K562 (cell line): ENCODE results near the gene GIGYF2. TPM values are rescaled to one million over a fixed set of nuclear protein-coding genes. Genes with fewer than 3 reads are reported as not detected.
A peak's percentile ranks its signal among the peaks of the same experiment; 100 is the strongest.

Experiments
- ATAC-seq: fragments of 200-7000 bp; cut with Tn5 transposase; 3 replicates; pipeline ENCODE4 v1.9.1; 2020; ENCODE audit warnings: moderate library complexity
- BruUV-seq: library from RNA; stranded (reverse); fragments of 400-500 nt; replicated peaks from 2 replicates; lab custom pipeline; 2021; lab: Mats Ljungman, UMichigan
- CTCF ChIA-PET: fragments of 300-600 bp; formaldehyde crosslinking; extraction: SDS; loops from one replicate; lab custom pipeline; 2021; ENCODE audit warnings: low intra/inter-chr PET ratio; lab: Yijun Ruan, JAX
- POLR2A ChIA-PET: fragments of 300-600, 350-650 bp; sonication (Branson Sonifier 250); formaldehyde crosslinking; extraction: SDS; loops from one replicate; lab custom pipeline; 2021; ENCODE audit warnings: antibody characterized with exemption, inconsistent platforms; lab: Yijun Ruan, JAX
- DNase-seq, 4 experiments: peaks; one replicate each; pipeline versions ENCODE4 v3.0.0 to v3.0.0-alpha.2; 2011 to 2018; ENCODE audit warnings: low spot score in 3 of 4, mixed read lengths in 3 of 4; ENCODE audit errors: extremely low read depth in 1 of 4
- FAIRE-seq: peaks from 2 replicates; lab custom pipeline; 2011; peaks lifted over from hg19 to GRCh38; lab: Jason Lieb, UNC
- H2AFZ ChIP-seq: 2 replicates; pipeline ENCODE4 v1.6.0; 2011; ENCODE audit warnings: low read depth, low read length, control low read depth, inconsistent platforms
- H3K27ac ChIP-seq: fragments of 200-600 bp; 3 replicates; pipeline ENCODE4 v1.8.0; 2011; ENCODE audit warnings: low read depth, mild to moderate bottlenecking, control low read depth, inconsistent platforms, low read length, moderate library complexity, mixed read lengths; ENCODE audit errors: extremely low read depth
- H3K27me3 ChIP-seq, 2 experiments: fragments of 300-600 bp in 1 of 2; 2 replicates in 1 of 2; 3 replicates in 1 of 2; pipeline versions ENCODE4 v1.6.0 to v1.8.0; 2011; ENCODE audit warnings: inconsistent platforms in 2 of 2, low read length in 2 of 2, mild to moderate bottlenecking in 1 of 2, mixed read lengths in 1 of 2, moderate library complexity in 1 of 2; ENCODE audit not compliant: control insufficient read depth in 2 of 2, insufficient read depth in 2 of 2
- H3K36me3 ChIP-seq: fragments of 300-600 bp; 3 replicates; pipeline ENCODE4 v1.8.0; 2011; ENCODE audit warnings: mild to moderate bottlenecking, low read length, inconsistent platforms; ENCODE audit not compliant: control insufficient read depth, insufficient read depth
- H3K4me1 ChIP-seq, 2 experiments: fragments of 200-600 bp in 1 of 2; replicated peaks in 1 of 2; 2 replicates in 1 of 2; 3 replicates in 1 of 2; pipeline versions ENCODE4 v1.5.1 to v1.8.0; 2011; ENCODE audit warnings: inconsistent platforms in 2 of 2, low read length in 2 of 2, mild to moderate bottlenecking in 1 of 2, mixed read lengths in 1 of 2, moderate library complexity in 1 of 2; ENCODE audit not compliant: control insufficient read depth in 2 of 2, insufficient read depth in 2 of 2
- H3K4me2 ChIP-seq: 2 replicates; pipeline ENCODE4 v1.6.1; 2011; ENCODE audit warnings: low read length, control low read depth, inconsistent platforms, mixed read lengths; ENCODE audit not compliant: insufficient read depth
- H3K4me3 ChIP-seq: fragments of 200-600 bp; sonication (generic), shearing (Covaris generic); 2 replicates; pipeline ENCODE4 v1.5.1; 2016; ENCODE audit warnings: control low read depth, inconsistent platforms
- H3K79me2 ChIP-seq: fragments of 200-600 bp; 3 replicates; pipeline ENCODE4 v1.8.0; 2011; ENCODE audit warnings: low read length, inconsistent platforms; ENCODE audit not compliant: control insufficient read depth, insufficient read depth
- H3K9ac ChIP-seq, 2 experiments: 2 replicates each; pipeline versions ENCODE4 v1.6.0 to v1.6.1; 2011; ENCODE audit warnings: low read depth in 2 of 2, low read length in 2 of 2, control low read depth in 1 of 2, inconsistent platforms in 1 of 2, mild to moderate bottlenecking in 1 of 2, mixed read lengths in 1 of 2; ENCODE audit not compliant: insufficient read depth in 1 of 2
- H3K9me1 ChIP-seq: one replicate; pipeline ENCODE4 v1.6.0; 2011; ENCODE audit warnings: inconsistent platforms, mild to moderate bottlenecking, low read length, moderate library complexity; ENCODE audit not compliant: control insufficient read depth, insufficient read depth
- H3K9me3 ChIP-seq: replicated peaks from 2 replicates; pipeline ENCODE4 v1.5.1; 2011; ENCODE audit warnings: low read depth, low read length, inconsistent platforms; ENCODE audit not compliant: control insufficient read depth, insufficient read depth
- H4K20me1 ChIP-seq: replicated peaks from 2 replicates; pipeline ENCODE4 v1.6.1; 2011; ENCODE audit warnings: low read length, inconsistent platforms, mixed read lengths; ENCODE audit not compliant: control insufficient read depth, insufficient read depth
- FOXO4 ChIP-seq: fragments of 450-650 bp; formaldehyde crosslinking; IDR thresholded peaks from 2 replicates; pipeline ENCODE4 v1.4.0; 2020; ENCODE audit warnings: mild to moderate bottlenecking, moderate library complexity
- JUND ChIP-seq, 2 experiments: IDR thresholded peaks; 2 replicates in 1 of 2; 3 replicates in 1 of 2; pipeline ENCODE4 v1.6.1; 2011; ENCODE audit warnings: borderline replicate concordance in 2 of 2, low read depth in 2 of 2, low read length in 2 of 2, improper control_type of control experiment in 1 of 2, missing biosample characterization in 1 of 2, missing genetic modification characterization in 1 of 2, missing genetic modification reagents in 1 of 2
- RBM25 ChIP-seq: fragments of 200-400 bp; formaldehyde crosslinking; IDR thresholded peaks from 2 replicates; pipeline ENCODE4 v1.6.1; 2018; ENCODE audit warnings: low read length, low read depth, moderate library complexity; ENCODE audit not compliant: severe bottlenecking
- ZNF239 ChIP-seq: fragments of 250-450 bp; sonication (Bioruptor Pico); IDR thresholded peaks from 2 replicates; pipeline ENCODE4 v1.4.0; 2020; ENCODE audit warnings: mild to moderate bottlenecking
- ZNF3 ChIP-seq: fragments of 250-450 bp; sonication (Bioruptor Pico); IDR thresholded peaks from 2 replicates; pipeline ENCODE4 v1.5.0; 2021; ENCODE audit warnings: mild to moderate bottlenecking, moderate library complexity
- in situ Hi-C: fragments of 300-500 bp; cut with MboI; formaldehyde crosslinking; loops from 4 replicates; pipeline ENCODE4 v1.15.0; 2018; ENCODE audit warnings: inconsistent platforms, mixed read lengths
- intact Hi-C: fragments of 100-400 bp; cut with micrococcal nuclease; formaldehyde crosslinking; loops from 2 replicates; pipeline ENCODE4 v1.14.2; 2022
- polyA plus RNA-seq, 8 experiments: library from polyadenylated mRNA; depleted of rRNA in 4 of 8; stranded (reverse) in 5 of 8; unstranded in 3 of 8; fragments of >200 nt; fragmentation: Nextera tagmentation in 2 of 8; fragmentation: Illumina TruSeq in 1 of 8; extraction: Ambion mirVana in 2 of 8; extraction: Trizol in 1 of 8; gene quantifications; 2 replicates each; pipeline versions ENCODE4 v1.2.1 to v1.2.3, GENCODE V29; 2011 to 2014; ENCODE audit warnings: inconsistent platforms in 1 of 8, missing spikeins in 1 of 8
- total RNA-seq, 7 experiments: library from RNA; depleted of rRNA in 6 of 7; stranded (reverse); fragments of >200 nt in 6 of 7; fragmentation: Illumina TruSeq in 2 of 7; extraction: Trizol in 2 of 7; gene quantifications; 2 replicates each; pipeline versions ENCODE4 v1.2.1 to v1.2.3, GENCODE V29; 2011 to 2021; ENCODE audit warnings: low replicate concordance in 1 of 7

The GIGYF2 gene
- total and polyA plus RNA-seq, 9 of the 15 experiments (the other 6 are each of a cell fraction or from before 2014, with no cell fraction given), result 12.7 to 52.7 (median 34.9) TPM

GRCh38 chr2:232798187-232798586 lies 101.1 kb downstream of the GIGYF2 start:
- in situ Hi-C loops (no loop called here), intact Hi-C loops (no loop called here)
- H3K27ac ChIP-seq, result no peak overlapping the region
- no peak overlapping the region for H3K4me3 ChIP-seq
- no peak overlapping the region for H3K9ac ChIP-seq
- no peaks in the 10 kb centered on the region for H3K9me1 ChIP-seq
- POLR2A ChIA-PET, result no interaction called here
- H3K4me2 ChIP-seq, result no peak overlapping the region
- DNase-seq (no peak), ATAC-seq (no peak), FAIRE-seq (no peak)
- BruUV-seq, result no TSS peak
- TF ChIP-seq ZNF239 (CRISPR knock-in tag), result no peak
- no peak for TF ChIP-seq JUND (IDR thresholded peaks at IDR 0.05; ENCODE audit: borderline replicate concordance, low read depth, low read length)
- TF ChIP-seq JUND (tag; IDR thresholded peaks at IDR 0.05; ENCODE audit: borderline replicate concordance, low read depth, low read length), result no peak
- peak; percentile 48 for TF ChIP-seq RBM25
- TF ChIP-seq FOXO4 (CRISPR knock-in tag), result no peak
- no peak for TF ChIP-seq ZNF3 (CRISPR knock-in tag)
- H2AFZ ChIP-seq, result no peak overlapping the region
- no peaks in the 10 kb centered on the region for H3K4me1 ChIP-seq
- H3K79me2 ChIP-seq, result no peaks in the 10 kb centered on the region
- H4K20me1 ChIP-seq, result no peaks in the 10 kb centered on the region
- CTCF ChIA-PET, result no interaction called here
- peaks cover 65% of the 10 kb centered on the region for H3K36me3 ChIP-seq
- peaks cover 3% of the 10 kb centered on the region; the same call in 1 of the 2 replicates for H3K9me3 ChIP-seq
- no peaks in the 10 kb centered on the region for H3K27me3 ChIP-seq
